HG03280 (cell line): ENCODE data around the gene CSRP1.
"Not testable (repeated sequence)": the region's sequence is repeated elsewhere in the genome, so short reads cannot be mapped to it uniquely, and the experiment has no call there.

ENCODE experiments used
- ATAC-seq: cut with Tn5 transposase; IDR thresholded peaks from one replicate; pipeline ENCODE4 v1.9.1; 2021; ENCODE audit warnings: mild to moderate bottlenecking, moderate library complexity; ENCODE audit not compliant: unreplicated experiment

Gene CSRP1

DNA sequence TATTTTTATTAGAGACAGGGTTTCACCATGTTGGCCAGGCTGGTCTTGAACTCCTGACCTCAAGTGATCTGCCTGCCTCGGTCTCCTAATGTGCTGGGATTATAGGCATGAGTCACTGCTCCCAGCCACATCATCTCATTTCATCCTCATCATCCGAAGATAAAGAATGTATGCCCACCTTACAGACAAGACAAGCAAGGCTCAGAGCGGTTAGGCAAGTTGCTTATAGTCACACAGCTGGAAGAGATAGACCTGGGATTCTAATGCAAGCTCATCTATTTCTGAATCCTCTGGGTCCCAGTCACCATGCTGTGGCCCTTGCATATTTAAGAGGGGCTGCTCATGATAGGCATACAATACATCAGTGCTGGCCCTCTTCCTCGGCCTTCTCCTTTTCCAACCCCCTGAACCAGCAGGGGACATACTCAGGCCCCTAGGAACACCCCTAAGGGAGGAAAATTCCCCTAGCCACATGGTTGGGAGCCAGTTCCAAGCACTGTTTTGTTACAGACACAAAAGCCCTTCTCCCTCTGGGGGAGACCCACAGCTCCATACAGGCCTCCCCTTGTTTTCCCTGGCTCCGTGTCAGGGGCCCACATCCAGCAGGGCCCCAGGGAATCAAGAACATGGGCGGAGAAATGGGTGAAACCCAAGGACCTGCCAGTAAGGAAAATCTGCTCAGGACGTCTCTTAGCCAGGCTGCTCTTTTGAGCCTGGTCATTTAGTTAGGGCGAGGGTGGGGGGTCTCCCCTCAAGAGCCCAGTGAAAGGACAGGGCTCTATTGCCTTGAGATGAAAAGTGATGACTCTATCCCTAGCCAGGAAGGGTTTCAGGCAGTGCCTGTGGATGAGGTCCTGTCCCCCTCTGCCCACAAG lies 6.9 kb downstream of the CSRP1 start:
- ATAC-seq, result no peak

DNA sequence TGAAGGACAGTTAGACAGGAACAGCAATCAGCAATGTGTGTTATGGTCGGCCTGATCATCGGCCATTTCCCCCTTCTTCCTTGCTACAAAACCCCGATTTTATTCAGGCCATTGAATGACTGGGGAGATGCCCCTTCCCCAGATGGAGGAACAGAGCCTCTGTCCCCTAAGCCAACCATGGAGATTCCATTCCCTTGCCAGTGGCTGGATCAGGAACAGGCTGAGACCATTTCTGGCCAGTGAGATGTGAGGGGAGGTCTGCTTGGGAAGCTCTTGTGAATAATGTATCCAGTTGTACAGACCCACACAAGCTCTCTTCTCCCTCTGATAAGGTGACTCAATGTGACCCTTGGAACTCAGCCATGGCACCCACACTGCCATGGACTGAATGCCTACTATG lies 7.7 kb downstream of the CSRP1 start:
- ATAC-seq, result no peak

DNA sequence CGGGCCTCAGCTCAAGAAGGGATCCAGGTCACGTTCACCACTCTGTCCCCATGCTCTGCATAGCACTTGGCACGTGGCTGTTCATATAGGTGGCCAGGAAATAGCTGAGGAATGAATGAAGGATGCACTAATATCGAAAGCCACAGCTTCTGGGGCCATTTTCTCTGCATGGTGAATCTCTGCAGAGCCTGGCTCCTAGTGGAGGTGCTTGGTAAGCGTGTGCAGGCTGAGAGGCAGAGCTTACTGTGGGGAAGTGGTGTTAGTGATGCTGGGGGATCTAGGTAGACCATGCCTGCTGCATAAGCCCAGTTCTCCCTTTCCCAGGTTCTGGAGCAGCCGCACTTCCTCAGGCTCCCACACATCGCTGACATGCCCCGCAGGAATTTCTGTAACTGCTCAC lies 8.3 kb downstream of the CSRP1 start:
- no peak for ATAC-seq

DNA sequence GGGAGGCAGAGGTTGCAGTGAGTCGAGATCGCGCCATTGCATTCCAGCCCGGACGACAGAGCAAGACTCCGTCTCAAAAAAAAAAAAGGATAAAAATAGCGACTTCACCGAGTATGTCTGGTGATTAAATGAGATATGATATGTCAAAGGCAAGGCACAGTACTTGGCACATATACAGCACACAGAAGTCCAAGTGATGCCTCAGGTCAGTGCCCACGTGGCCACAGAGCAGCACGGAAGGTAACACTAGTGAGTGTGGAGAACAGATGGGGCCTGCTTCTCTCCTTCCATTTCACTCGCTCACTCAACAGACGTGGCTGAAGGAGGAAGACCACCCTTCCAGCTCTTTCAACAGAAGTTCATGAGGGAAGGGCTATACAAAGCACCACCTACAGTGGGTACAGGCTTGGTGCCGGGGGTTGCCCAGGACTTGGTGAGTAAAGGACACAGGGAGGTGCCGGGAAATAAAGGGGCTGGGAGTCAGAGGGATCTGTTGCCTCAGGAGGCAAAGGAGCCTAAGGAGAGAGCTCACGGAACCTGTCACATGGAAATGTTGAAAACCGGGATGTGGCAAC lies 8.9 kb downstream of the CSRP1 start:
- no peak for ATAC-seq

DNA sequence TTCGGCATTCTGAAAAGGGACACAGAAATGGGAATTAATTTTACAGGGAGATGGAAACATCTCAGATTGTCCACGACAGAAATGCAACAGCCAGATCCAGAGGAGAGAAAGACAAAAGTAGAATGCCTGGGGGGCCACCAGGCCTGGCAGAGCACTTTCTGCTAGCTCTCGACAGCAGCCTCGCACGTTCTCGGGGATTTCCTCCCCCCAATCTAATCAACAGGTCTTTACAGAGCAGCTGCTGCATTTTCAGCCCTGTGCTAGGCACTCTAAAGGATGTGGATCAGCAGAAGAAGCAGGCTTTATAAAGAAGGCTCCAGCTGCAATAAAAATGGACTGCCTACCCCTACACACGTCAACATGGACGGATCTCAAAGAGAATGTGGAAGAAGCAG lies 10.6 kb downstream of the CSRP1 start:
- ATAC-seq, result no peak

DNA sequence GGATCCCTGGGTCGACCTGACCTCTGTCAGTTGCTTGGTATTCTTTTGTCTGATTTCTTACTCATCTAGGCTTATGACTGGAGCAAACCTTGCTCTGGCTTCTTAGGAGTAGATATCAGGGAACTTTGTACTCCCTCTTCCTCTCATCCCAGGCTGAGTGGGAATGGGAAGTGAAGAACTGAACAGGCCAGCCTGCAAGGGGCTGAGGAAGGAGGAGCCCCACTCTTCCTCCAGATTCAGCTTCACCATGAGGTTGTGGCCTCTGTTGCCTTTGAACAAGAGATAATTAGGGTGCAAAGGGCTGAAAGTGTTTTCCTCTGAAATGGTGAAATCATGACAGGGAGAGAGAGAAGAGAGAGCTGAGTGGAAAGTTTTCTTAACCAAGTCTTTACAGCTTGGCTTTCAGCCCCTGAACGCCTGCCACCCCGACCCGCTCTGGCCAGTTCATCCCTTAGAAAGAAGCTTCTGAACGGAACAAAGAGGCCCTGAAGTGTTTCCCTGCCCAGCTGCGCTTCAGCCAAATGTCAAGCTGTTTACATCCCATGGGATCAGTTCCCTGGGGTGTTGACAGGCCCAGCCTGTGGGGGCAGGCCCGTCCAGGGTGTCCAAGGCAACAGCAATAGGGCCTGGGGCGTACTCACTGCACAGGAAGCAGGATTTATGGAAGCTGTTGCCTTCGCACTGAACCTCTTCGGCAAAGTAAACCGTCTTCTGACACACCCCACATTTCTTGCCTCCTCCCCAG lies 11.2 kb downstream of the CSRP1 start:
- ATAC-seq, result no peak

DNA sequence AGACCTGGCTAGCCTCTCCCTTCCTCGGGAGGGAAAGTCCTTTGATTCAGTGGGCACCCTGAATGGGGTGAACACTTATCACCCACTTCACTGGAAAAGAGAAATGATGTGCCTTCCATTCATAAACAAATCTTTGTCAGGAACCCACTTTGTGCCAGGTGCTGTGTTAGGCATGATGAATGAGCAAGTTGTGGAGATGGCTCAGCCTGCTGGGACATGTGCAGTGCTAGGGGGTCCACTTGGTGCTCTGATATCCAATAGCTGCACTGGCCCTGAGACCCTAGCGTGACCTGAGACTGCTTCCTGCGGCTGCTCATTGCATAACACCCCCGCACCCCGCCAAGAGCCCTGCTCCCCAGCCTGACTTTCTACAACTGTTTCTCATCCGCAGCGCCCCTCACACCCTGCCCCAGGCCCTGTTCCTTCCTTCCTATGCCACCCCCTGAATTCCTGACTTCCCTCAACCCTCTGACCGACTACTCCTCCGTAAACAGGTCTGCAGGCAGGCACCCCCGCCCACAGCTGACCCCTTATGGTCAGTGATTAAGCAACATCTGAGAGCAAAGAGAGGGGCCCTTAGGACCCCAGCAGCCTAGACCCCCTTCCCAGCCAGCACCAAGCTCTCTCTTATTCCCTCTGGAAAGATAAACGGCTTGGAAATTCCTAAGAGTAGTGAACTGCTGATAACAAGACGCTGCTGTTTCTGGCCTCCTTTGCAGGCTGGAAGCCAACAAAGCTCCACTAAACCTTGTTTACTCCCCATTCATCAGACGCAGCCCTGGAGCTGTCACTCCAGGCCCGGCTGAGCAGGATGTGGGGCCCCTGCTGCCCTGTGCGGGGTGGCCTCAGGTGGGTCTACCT lies 12.9 kb downstream of the CSRP1 start:
- ATAC-seq, result no peak

DNA sequence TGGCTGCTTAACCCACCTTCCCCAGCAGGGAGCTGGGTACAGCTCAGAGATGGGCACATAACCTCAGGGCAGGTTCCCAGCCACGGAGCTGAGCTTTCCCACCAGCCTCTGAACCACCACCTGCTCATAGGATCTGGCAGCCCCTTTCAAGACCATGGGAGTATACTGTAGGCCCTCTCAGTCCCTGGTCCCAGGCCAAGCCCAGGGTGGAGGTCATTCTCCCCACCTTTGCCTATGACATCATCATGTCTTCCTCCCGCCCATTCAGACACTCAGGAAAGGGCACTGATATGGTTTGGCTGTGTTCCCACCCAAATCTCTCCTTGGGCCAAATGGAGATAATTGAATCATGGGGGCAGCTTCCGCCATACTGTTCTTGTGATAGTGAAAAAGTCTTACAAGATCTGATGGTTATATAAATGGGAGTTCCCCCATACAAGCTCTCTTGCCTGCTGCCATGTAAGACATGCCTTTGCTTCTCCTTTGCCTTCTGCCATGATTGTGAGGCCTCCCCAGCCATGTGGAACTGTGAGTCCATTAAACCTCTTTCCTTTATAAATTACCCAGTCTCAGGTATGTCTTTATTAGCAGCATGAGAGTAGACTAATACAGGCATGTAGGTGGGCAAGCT lies 13.8 kb downstream of the CSRP1 start:
- not testable (repeated sequence) for ATAC-seq

DNA sequence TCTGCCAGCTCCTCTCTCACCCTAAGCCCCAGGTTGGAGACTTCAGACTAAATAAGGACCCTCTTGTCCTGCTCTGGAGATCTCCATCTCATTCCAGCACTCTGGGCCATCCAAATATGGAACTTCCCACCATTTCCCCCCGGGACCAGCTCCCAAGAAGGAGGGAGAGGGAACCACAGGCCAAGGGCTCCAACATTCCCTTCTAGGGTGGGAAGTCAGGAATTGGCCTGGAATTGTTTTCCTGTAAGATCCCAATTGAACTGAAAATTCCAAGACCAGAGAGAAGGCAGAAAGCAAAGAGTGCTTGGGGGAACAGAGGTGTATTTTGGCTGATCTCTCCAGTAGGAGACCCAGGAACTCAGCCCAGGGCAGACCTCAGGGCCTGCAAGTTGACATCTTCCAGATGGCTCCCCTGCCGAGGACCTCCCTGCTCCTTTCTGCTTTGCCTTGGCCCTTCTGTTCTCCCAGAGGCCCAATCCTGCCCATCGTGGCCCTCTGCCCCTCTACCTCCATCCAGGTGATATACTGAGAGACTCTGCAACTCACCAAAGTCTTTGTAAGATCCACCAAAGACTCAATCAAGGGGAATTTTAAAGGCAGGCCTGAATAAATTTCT lies 14.9 kb downstream of the CSRP1 start:
- ATAC-seq, result no peak

DNA sequence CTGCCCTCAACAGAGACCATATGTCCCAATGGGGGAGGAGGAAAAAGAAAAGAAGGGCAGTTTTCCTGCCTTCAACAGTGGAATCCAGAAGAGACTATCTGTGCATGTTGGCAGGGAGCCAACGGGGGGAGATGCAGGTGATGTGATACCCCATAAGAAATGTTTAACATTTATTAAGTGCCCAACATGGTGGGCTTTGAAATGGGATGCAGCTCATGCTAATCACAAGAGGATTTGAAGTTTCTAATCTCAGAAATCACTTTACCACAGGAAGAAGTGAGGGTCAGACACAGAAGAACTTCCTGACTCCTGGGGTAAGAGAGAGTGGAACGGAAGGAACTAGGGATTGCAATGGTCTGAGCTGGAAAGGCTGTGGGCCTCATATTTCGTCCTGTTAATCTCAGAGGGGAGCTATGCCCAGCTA lies 16.2 kb downstream of the CSRP1 start:
- ATAC-seq, result no peak

DNA sequence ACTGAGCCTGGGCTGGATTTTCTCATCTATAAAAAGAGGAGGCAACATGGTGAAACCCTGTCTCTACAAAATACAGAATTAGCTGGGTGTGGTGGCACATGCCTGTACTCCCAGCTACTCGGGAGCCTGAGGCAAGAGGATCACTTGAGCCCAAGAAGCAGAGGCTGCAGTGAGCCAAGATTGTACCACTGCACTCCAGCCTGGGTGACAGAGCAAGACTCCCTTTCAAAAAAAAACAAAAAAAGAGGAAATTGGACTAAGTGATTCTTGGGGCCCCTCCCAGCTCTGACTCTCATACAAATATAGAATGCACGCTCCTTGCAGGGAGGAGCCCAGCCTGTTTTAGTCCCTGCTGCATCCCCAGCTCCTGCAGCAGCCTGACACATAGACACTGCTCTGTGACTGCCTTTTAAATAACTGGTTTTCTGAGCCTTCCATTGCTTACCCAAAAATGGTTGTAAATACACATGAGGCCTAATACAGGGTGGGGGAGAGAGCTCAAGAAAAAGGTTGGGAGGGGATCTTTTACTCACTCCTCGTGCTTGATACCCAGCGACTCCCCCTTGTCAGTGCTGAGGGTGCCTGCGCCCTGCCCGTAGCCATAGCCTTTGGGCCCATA lies 17.2 kb downstream of the CSRP1 start:
- ATAC-seq, result no peak

DNA sequence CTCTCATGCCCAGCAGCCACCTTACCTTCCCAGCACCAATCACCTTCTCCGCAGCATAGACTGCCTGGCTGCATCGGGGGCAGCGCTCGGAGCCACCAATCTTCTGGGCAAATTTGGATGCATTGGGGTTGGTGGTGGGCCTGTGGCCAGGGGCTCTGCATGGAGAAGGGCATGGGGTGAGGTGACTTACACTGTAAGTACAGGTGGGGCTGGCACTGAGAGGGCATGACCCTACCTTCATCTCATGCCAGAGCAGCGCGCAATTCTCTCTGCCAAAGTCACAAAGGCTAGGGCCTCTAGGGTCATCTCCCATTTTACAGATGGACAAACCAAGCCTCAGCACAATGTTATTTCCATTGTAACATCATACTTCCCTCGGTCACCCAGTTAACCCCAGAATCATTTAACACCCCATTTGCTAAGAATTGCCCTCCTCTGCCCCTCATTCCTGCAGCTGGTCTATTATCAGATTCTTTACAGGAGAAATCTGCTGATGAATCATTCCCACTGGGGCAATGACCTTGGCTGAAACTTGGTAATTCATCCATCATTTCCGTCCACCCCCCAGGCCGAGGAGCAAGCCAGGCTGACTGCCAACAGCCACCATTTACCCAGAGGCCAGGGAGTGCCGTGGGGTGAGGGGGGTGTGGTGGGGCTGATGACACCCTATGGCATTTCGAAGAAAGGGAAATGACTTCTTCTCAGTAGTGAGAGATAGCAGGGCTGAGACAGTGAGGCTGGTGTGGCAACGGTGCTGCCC lies 17.9 kb downstream of the CSRP1 start:
- no peak for ATAC-seq

DNA sequence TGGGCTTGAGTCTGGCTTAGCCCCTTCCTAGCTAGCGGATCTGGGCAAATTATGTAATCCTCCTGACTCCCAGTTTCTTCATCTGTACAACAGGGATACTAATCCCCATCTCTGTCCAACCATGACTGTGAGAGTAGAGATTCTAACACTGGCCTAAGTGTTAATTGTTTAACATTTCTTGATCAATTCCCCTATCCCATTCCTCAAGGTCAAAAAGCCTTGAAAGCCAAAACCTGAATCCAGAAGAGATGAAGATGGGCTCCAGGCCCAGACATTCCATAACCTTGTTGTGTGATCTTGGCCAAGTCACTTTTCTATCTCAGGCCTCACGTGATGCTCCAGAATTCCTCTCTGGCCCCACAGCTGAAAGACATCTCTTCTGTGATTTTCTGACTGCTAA lies 19.2 kb downstream of the CSRP1 start:
- no peak for ATAC-seq

DNA sequence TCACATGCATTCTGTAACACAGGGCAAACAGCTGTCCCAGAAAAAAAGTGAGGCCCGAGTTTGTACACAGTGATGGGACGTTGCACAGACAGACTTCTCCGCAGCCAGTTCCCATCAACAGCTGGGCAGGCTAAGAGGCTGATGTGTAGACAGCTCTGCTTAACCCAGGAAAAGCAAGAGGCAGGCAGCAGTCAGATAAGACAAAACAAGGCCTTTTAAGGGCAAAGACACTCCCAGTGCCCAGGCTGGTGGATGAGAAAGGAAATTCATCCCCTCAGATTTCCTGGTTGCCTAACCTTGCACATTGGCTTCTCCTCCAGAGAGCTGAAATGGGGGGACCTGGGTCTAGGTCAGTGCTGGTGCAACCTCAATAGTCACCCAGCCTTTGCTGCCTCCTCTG lies 20.7 kb downstream of the CSRP1 start:
- no peak for ATAC-seq

DNA sequence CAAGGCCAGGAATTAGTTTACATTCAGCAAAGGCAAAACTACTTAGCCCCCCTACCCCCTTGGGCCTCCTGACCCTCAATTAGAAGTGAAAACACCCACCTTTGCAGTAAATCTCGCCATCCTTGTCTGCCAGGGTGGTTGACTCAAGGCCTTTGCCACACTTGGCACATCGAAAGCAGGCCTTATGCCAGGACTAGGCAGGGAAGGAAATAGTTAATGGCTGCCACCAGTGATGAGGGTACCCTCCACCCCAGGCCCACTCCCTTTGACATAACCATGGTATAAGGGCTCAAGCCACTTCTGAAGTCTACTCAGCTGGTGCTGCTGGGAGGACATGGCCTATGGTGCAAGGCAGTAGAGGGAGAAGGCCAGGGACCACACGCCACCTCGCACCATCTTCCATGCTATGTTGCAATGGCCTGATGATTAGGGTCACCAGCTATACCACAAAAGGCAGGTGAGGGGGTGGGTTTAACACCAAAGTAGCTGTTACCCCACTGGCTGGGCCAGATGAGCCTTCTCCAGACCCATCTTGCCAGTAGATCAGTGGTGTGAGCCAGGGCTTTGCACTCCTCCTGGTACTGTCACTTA lies 21.6 kb downstream of the CSRP1 start:
- ATAC-seq, result no peak

DNA sequence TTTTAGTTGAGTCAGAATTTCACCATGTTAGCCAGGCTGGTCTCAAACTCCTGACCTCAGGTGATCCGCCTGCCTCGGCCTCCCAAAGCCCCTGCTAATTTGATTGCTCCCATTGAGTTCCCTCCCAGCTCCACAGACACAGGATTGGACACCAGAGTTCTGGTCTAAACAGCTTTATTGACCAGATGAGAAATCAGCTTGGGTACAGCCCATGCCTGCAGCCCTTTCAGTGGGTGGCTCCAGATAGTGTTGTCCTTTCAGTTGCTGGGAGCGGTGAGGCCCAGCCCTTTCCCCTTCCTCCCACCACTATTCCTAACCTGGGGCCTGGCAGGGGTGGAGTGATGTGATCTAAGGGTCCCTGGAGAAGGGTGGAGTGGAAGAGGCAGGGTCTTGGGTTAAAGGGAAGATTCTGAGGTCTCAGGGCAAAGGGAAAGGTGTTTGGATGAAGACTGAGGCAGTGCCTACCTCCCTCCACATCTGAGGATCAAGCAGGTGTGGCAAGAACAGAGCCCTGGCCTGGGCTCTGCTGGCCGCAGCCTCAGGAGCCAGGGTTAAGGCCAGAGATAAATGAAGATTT lies 23.5 kb downstream of the CSRP1 start:
- ATAC-seq, result no peak

DNA sequence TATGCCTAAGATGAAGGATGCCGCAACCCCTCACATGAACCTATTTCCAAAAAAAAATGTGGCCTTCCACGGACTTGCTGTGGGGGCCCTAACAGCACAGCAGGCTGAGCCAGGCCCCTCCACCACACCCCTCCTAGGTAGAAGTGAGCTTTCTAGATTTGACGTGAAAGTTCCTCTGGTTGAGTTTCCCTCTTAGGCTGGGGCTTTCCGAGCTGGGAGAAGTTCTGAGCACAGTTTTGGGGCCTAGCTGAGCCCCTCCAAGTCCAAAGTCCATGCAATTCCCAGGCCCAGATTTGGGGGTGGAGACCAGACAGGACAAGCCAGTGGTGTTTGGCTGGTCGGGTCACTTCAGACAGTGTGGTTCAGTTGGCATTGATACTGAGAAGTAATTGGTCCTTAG lies 24.2 kb downstream of the CSRP1 start:
- ATAC-seq, result no peak
